ENCODE measurements around the gene EDA.
"Not testable (repeated sequence)": the region's sequence is repeated elsewhere in the genome, so short reads cannot be mapped to it uniquely, and the experiment has no call there.

Gene EDA

GRCh38 chrX:69748055-69748454, 132.1 kb downstream of the EDA start:
- no peak for DNase-seq

- no peak for DNase-seq
Observed at GRCh38 chrX:69759921-69760625, 144.2 kb downstream of the EDA start.

GRCh38 chrX:69761633-69762032, 145.7 kb downstream of the EDA start:
- no peak for DNase-seq

- no peak for DNase-seq
Observed at GRCh38 chrX:69762340-69762739, 146.4 kb downstream of the EDA start.

GRCh38 chrX:69793260-69793935, 177.5 kb downstream of the EDA start:
- no peak for DNase-seq

GRCh38 chrX:69795702-69796101, 179.8 kb downstream of the EDA start:
- no peak for DNase-seq

- DNase-seq: no peak
Observed at GRCh38 chrX:69807400-69807799, 191.5 kb downstream of the EDA start.

- DNase-seq: no peak
Observed at GRCh38 chrX:69808375-69808774, 192.5 kb downstream of the EDA start.

GRCh38 chrX:69813677-69814076, 197.8 kb downstream of the EDA start:
- DNase-seq: peak; percentile 32

GRCh38 chrX:69815063-69815462, 199.2 kb downstream of the EDA start:
- no peak for DNase-seq

- no peak for DNase-seq
Observed at GRCh38 chrX:69815519-69815918, 199.6 kb downstream of the EDA start.

GRCh38 chrX:69844636-69845035, 228.7 kb downstream of the EDA start:
- no peak for DNase-seq

- DNase-seq: not testable (repeated sequence)
Observed at GRCh38 chrX:69859999-69860398, 244.1 kb downstream of the EDA start.

GRCh38 chrX:69876221-69876620, 260.3 kb downstream of the EDA start:
- no peak for DNase-seq

- DNase-seq: no peak
Observed at GRCh38 chrX:69884210-69884609, 268.3 kb downstream of the EDA start.

GRCh38 chrX:69896046-69896445, 280.1 kb downstream of the EDA start:
- DNase-seq: no peak

- DNase-seq: no peak
Observed at GRCh38 chrX:69900491-69900890, 284.6 kb downstream of the EDA start.

GRCh38 chrX:69906447-69906846, 290.5 kb downstream of the EDA start:
- DNase-seq: no peak

- no peak for DNase-seq
Observed at GRCh38 chrX:69914781-69915180, 298.9 kb downstream of the EDA start.

- no peak for DNase-seq
Observed at GRCh38 chrX:69919749-69920148, 303.8 kb downstream of the EDA start.

GRCh38 chrX:69932323-69932722, 316.4 kb downstream of the EDA start:
- no peak for DNase-seq

GRCh38 chrX:69948276-69948797, 332.4 kb downstream of the EDA start:
- DNase-seq: no peak

- no peak for DNase-seq
Observed at GRCh38 chrX:69951753-69952152, 335.8 kb downstream of the EDA start.

GRCh38 chrX:69959712-69960111, 343.8 kb downstream of the EDA start:
- DNase-seq: no peak
